OCI-LY7 (cell line): ENCODE measurements around the gene COL28A1.

Experiments
- EZH2phosphoT487 ChIP-seq: fragments of 200-600 bp; sonication (generic); IDR thresholded peaks from 2 replicates; pipeline ENCODE4 v1.6.1; 2018; ENCODE audit warnings: low read depth, borderline replicate concordance, mild to moderate bottlenecking, mixed run types, antibody characterized with exemption, low read length, moderate library complexity, mixed read lengths
- TF ChIP-seq, protein P1 (sequence below): fragments of 200-600 bp; sonication (generic); conservative IDR thresholded peaks from 2 replicates; pipeline ENCODE4 v1.5.1; 2014; ENCODE audit warnings: mild to moderate bottlenecking, antibody characterized with exemption, low read length, moderate library complexity, mixed read lengths

GRCh38 chr7:7327423-7327822, 208.2 kb downstream of the COL28A1 start:
- TF ChIP-seq, protein P1, sequence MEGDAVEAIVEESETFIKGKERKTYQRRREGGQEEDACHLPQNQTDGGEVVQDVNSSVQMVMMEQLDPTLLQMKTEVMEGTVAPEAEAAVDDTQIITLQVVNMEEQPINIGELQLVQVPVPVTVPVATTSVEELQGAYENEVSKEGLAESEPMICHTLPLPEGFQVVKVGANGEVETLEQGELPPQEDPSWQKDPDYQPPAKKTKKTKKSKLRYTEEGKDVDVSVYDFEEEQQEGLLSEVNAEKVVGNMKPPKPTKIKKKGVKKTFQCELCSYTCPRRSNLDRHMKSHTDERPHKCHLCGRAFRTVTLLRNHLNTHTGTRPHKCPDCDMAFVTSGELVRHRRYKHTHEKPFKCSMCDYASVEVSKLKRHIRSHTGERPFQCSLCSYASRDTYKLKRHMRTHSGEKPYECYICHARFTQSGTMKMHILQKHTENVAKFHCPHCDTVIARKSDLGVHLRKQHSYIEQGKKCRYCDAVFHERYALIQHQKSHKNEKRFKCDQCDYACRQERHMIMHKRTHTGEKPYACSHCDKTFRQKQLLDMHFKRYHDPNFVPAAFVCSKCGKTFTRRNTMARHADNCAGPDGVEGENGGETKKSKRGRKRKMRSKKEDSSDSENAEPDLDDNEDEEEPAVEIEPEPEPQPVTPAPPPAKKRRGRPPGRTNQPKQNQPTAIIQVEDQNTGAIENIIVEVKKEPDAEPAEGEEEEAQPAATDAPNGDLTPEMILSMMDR = no peak
- TF ChIP-seq EZH2phosphoT487 = no peak
